ENCODE results near the gene TBC1D7. TPM values are rescaled to one million over a fixed set of nuclear protein-coding genes. Genes with fewer than 3 reads are reported as not detected.

The TBC1D7 gene
- total and polyA plus RNA-seq, 10 of the 15 experiments (the other 5 are each of a cell fraction or from before 2014, with no cell fraction given) = 20.1 to 65.9 (median 31.3) TPM

DNA sequence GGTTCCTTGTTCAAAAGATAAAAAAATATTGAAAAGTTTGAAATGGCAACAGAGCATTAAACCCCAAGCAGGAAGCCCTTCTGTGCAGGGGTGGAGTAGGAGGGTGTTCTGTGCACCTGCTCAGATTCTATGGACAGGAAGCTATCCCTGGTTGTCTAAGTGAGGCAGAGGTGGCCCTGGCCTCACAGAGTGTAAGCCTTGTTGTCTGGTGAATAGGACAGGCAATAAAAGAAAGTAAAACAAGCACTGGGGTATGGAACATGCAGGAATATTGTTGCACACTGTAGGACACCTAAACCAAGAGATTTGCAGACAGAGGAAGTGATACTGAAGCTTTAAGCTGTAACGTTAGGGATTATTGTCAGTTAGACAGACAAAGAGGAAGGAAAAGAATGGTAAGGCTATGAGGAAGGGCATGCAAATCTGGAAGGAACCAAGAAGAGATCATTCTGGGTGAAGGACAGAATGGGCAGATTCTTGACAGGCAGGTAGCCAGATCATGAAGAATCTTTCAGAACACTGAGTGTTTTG is 66.8 kb downstream of the TBC1D7 start (continued):
- TF ChIP-seq GATAD2B (conservative IDR thresholded peaks at IDR 0.05; ENCODE audit: low read depth) = peak; percentile 60; the same call in 1 of the 2 replicates
- TF ChIP-seq TCF3 (IDR thresholded peaks at IDR 0.05; ENCODE audit: borderline replicate concordance, insufficient read depth, low read depth, low read length) = 0 out of 2 replicates have a peak, but pooled peaks have one; percentile 43
- TF ChIP-seq EGR1 (IDR thresholded peaks at IDR 0.05; ENCODE audit: borderline replicate concordance in 1 of 2, low read depth in 2 of 2, low read length in 2 of 2) = peak in 1 of 2 experiments; percentile 73; a peak in 2 of 3 replicates
- TF ChIP-seq, protein P1, sequence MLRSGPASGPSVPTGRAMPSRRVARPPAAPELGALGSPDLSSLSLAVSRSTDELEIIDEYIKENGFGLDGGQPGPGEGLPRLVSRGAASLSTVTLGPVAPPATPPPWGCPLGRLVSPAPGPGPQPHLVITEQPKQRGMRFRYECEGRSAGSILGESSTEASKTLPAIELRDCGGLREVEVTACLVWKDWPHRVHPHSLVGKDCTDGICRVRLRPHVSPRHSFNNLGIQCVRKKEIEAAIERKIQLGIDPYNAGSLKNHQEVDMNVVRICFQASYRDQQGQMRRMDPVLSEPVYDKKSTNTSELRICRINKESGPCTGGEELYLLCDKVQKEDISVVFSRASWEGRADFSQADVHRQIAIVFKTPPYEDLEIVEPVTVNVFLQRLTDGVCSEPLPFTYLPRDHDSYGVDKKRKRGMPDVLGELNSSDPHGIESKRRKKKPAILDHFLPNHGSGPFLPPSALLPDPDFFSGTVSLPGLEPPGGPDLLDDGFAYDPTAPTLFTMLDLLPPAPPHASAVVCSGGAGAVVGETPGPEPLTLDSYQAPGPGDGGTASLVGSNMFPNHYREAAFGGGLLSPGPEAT (IDR thresholded peaks at IDR 0.05; ENCODE audit: low read depth) = peak; percentile 76
- TF ChIP-seq HDGF (IDR thresholded peaks at IDR 0.05) = peak; percentile 59; the same call in 1 of the 2 replicates
- 0 out of 2 replicates have a peak, but pooled peaks have one; percentile 9 for TF ChIP-seq NR2F1 (conservative IDR thresholded peaks at IDR 0.05)
- TF ChIP-seq ATF7 (IDR thresholded peaks at IDR 0.05; ENCODE audit: low read depth) = peak; percentile 72
- TF ChIP-seq NBN (IDR thresholded peaks at IDR 0.05) = peak; percentile 85
- peak; percentile 45; the same call in 1 of the 2 replicates for TF ChIP-seq MEF2A (IDR thresholded peaks at IDR 0.05; ENCODE audit: insufficient read depth, low read depth, low read length)
- peak; percentile 69; the same call in 1 of the 2 replicates for TF ChIP-seq FOXM1 (IDR thresholded peaks at IDR 0.05; ENCODE audit: low read depth, low read length)
- no peak for TF ChIP-seq RFX5 (IDR thresholded peaks at IDR 0.05; ENCODE audit: low read depth, low read length)
- TF ChIP-seq CHD1 (IDR thresholded peaks at IDR 0.05; ENCODE audit: low read depth, low read length) = no peak
- peak; percentile 89 for TF ChIP-seq POU2F2 (IDR thresholded peaks at IDR 0.05; ENCODE audit: borderline replicate concordance, low read depth, low read length)
- TF ChIP-seq HCFC1 (IDR thresholded peaks at IDR 0.05; ENCODE audit: low read length) = no peak
- no peak for TF ChIP-seq ZNF24 (IDR thresholded peaks at IDR 0.05)
- TF ChIP-seq, protein P2, sequence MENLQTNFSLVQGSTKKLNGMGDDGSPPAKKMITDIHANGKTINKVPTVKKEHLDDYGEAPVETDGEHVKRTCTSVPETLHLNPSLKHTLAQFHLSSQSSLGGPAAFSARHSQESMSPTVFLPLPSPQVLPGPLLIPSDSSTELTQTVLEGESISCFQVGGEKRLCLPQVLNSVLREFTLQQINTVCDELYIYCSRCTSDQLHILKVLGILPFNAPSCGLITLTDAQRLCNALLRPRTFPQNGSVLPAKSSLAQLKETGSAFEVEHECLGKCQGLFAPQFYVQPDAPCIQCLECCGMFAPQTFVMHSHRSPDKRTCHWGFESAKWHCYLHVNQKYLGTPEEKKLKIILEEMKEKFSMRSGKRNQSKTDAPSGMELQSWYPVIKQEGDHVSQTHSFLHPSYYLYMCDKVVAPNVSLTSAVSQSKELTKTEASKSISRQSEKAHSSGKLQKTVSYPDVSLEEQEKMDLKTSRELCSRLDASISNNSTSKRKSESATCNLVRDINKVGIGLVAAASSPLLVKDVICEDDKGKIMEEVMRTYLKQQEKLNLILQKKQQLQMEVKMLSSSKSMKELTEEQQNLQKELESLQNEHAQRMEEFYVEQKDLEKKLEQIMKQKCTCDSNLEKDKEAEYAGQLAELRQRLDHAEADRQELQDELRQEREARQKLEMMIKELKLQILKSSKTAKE (IDR thresholded peaks at IDR 0.05; ENCODE audit: low read depth, poor library complexity, severe bottlenecking) = peak; percentile 74
- TF ChIP-seq RUNX3 (IDR thresholded peaks at IDR 0.05; ENCODE audit: low read length) = peak; percentile 67
- TF ChIP-seq BCL11A (IDR thresholded peaks at IDR 0.05; ENCODE audit: low read depth, low read length) = peak; percentile 1; the same call in 1 of the 2 replicates
- TF ChIP-seq KDM1A (IDR thresholded peaks at IDR 0.05; ENCODE audit: borderline replicate concordance) = no peak
- TF ChIP-seq NFIC (IDR thresholded peaks at IDR 0.05; ENCODE audit: low read depth, low read length) = peak; percentile 80
- peak in 1 of 2 experiments; percentile 63; a peak in 1 of 4 replicates for TF ChIP-seq EP300 (IDR thresholded peaks at IDR 0.05; ENCODE audit: borderline replicate concordance in 1 of 2, control insufficient read depth in 1 of 2, low read depth in 2 of 2, low read length in 2 of 2)
- peak; percentile 59 for TF ChIP-seq MTA2 (IDR thresholded peaks at IDR 0.05; ENCODE audit: low read depth)
- no peak for TF ChIP-seq HDAC6 (IDR thresholded peaks at IDR 0.05; ENCODE audit: unreplicated experiment)
- peak; percentile 51; the same call in 1 of the 2 replicates for TF ChIP-seq CREM (IDR thresholded peaks at IDR 0.05; ENCODE audit: low read depth)
- no peak for TF ChIP-seq ZNF622 (IDR thresholded peaks at IDR 0.05)
- no peak for TF ChIP-seq SUPT20H (IDR thresholded peaks at IDR 0.05; ENCODE audit: borderline replicate concordance, control insufficient read depth, low read depth, low read length)
- TF ChIP-seq CBFB (IDR thresholded peaks at IDR 0.05; ENCODE audit: low read depth) = no peak
- TF ChIP-seq, protein P3, sequence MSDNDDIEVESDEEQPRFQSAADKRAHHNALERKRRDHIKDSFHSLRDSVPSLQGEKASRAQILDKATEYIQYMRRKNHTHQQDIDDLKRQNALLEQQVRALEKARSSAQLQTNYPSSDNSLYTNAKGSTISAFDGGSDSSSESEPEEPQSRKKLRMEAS (IDR thresholded peaks at IDR 0.05; ENCODE audit: low read depth, low read length) = no peak
- no peak; the same call in 1 of the 2 replicates for TF ChIP-seq ZNF217 (IDR thresholded peaks at IDR 0.05)
- TF ChIP-seq BRCA1 (IDR thresholded peaks at IDR 0.05; ENCODE audit: low read depth, low read length) = no peak
- TF ChIP-seq HDAC2 (IDR thresholded peaks at IDR 0.05) = no peak

All from GM12878 (cell line).